Smooth muscle cell (in vitro differentiated cells): ENCODE data around the gene LHB. TPM values are rescaled to one million over a fixed set of nuclear protein-coding genes. Genes with fewer than 3 reads are reported as not detected.
"Not testable (repeated sequence)": the region's sequence is repeated elsewhere in the genome, so short reads cannot be mapped to it uniquely, and the experiment has no call there.

Experiments used
- DNase-seq: peaks from one replicate; lab custom pipeline; 2025; ENCODE audit not compliant: unreplicated experiment; lab: John Stamatoyannopoulos, UW
- H2AFZ ChIP-seq: fragments of 200-600 bp; sonication (generic); 2 replicates; pipeline ENCODE4 v1.6.0; 2016; ENCODE audit warnings: antibody characterized with exemption, low read depth, mild to moderate bottlenecking
- H3F3A ChIP-seq: fragments of 200-600 bp; sonication (generic); 2 replicates; pipeline ENCODE4 v1.6.0; 2017; ENCODE audit warnings: antibody characterized with exemption, low read depth
- H3K27ac ChIP-seq: fragments of 200-600 bp; sonication (generic); 2 replicates; pipeline ENCODE4 v1.5.1; 2016; ENCODE audit warnings: low read depth, mild to moderate bottlenecking
- H3K27me3 ChIP-seq: fragments of 200-600 bp; sonication (generic); 2 replicates; pipeline ENCODE4 v1.6.1; 2016; ENCODE audit warnings: low read depth, mild to moderate bottlenecking
- H3K36me3 ChIP-seq: fragments of 200-600 bp; sonication (generic); 2 replicates; pipeline ENCODE4 v1.5.1; 2016; ENCODE audit warnings: low read depth
- H3K4me1 ChIP-seq: fragments of 200-600 bp; sonication (generic); 2 replicates; pipeline ENCODE4 v1.5.1; 2016; ENCODE audit warnings: low read depth
- H3K4me2 ChIP-seq: fragments of 200-600 bp; sonication (generic); 2 replicates; pipeline ENCODE4 v1.6.0; 2016; ENCODE audit warnings: mild to moderate bottlenecking
- H3K4me3 ChIP-seq: fragments of 200-600 bp; sonication (generic); 2 replicates; pipeline ENCODE4 v1.5.1; 2016; ENCODE audit warnings: mild to moderate bottlenecking
- H3K79me2 ChIP-seq: fragments of 200-600 bp; sonication (generic); 2 replicates; pipeline ENCODE4 v1.6.0; 2016; ENCODE audit warnings: low read depth, mild to moderate bottlenecking
- H3K9ac ChIP-seq: fragments of 200-600 bp; sonication (generic); 2 replicates; pipeline ENCODE4 v1.6.0; 2016; ENCODE audit warnings: low read depth
- H3K9me3 ChIP-seq: fragments of 200-600 bp; sonication (generic); replicated peaks from 2 replicates; pipeline ENCODE4 v1.5.1; 2016; ENCODE audit warnings: low read depth
- H4K20me1 ChIP-seq: fragments of 200-600 bp; sonication (generic); 2 replicates; pipeline ENCODE4 v1.6.0; 2016; ENCODE audit warnings: low read depth
- WGBS: methylation state at CpG from one replicate; pipeline ENCODE4 v1.1.7; 2016; ENCODE audit warnings: low lambda C conversion rate; 5-methylcytosine and 5-hydroxymethylcytosine counted together
- polyA plus RNA-seq: library from polyadenylated mRNA; unstranded; fragments of >200 nt; fragmentation: Nextera tagmentation; extraction: Ambion mirVana; gene quantifications from 2 replicates; pipeline ENCODE4 v1.2.1, GENCODE V29; 2016
- total RNA-seq: library from RNA; depleted of rRNA; stranded (reverse); fragments of >200 nt; gene quantifications from 2 replicates; pipeline ENCODE4 v1.2.3, GENCODE V29; 2014
- TF ChIP-seq, protein P1 (sequence below): fragments of 200-600 bp; sonication (generic); IDR thresholded peaks from 2 replicates; pipeline ENCODE4 v1.5.1; 2017; ENCODE audit warnings: borderline replicate concordance, mild to moderate bottlenecking, antibody characterized with exemption; ENCODE audit not compliant: insufficient read depth, poor library complexity, severe bottlenecking

LHB gene
- total and polyA plus RNA-seq, 2 experiments from 2014 or later: not detected

DNA sequence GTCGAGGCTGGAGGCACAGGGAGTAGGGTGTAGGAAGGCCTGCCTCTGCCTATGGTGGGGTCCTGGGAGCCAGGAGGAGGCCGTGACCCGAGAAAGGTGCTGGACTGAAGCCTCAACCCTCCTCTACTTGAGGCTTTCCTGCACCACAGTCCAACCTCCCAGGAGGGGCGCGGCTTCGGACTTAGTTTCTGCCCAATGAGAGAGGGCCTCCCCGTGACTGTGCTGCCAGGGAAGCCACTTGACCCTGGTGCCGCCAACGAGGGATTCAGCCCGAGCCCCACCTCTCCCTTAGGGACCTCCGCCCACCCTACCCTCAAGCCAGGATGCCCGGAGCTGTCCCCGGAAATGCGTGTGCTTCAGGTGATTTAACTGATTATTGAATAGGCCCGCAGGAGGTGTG is 7.3 kb upstream of the LHB start, which contains the start of gene CGB3:
CGB3 (minus strand) TSS at position 101 of the 400 bp plus-strand sequence. CDS start 362 bp downstream, outside the sequence.
- H3K9ac ChIP-seq, H3K4me1 ChIP-seq, H3K4me3 ChIP-seq, H3K36me3 ChIP-seq, H4K20me1 ChIP-seq, H3K9me3 ChIP-seq, H3K27ac ChIP-seq, H3K79me2 ChIP-seq, H3F3A ChIP-seq, H2AFZ ChIP-seq, H3K27me3 ChIP-seq, H3K4me2 ChIP-seq, DNase-seq: not testable (repeated sequence)
- 79% methylated on average over 15 of the region's 15 CpGs for WGBS

DNA sequence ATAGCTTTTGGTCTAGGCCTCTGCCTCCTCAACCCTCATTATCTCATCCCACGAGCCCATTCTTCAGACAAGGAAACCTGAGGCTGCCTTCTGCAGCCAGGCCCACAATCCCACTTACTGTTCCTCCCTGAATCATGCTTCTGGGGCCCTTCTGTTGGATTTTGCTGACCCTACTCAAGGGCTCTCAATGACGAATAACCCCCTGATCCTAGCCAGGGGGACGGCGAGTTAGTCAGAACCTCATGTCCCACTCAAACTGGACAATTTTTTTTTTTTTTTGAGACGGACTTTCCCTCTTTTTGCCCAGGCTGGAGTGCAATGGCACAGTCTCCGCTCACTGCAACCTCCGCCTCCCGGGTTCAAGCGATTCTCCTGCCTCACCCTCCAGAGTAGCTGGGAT is 5.2 kb upstream of the LHB start:
- H3K4me2 ChIP-seq: no peak overlapping the region
- no peak overlapping the region for H3K27ac ChIP-seq
- H3K79me2 ChIP-seq: no peaks in the 10 kb centered on the region
- peaks cover 6% of the 10 kb centered on the region for H3K27me3 ChIP-seq
- H2AFZ ChIP-seq: no peak overlapping the region
- no peak overlapping the region for H3K4me3 ChIP-seq
- 89% methylated on average over 6 of the region's 9 CpGs for WGBS
- H3K4me1 ChIP-seq: no peaks in the 10 kb centered on the region
- no peaks in the 10 kb centered on the region for H3K36me3 ChIP-seq
- no peaks in the 10 kb centered on the region for H4K20me1 ChIP-seq
- TF ChIP-seq, protein P1, sequence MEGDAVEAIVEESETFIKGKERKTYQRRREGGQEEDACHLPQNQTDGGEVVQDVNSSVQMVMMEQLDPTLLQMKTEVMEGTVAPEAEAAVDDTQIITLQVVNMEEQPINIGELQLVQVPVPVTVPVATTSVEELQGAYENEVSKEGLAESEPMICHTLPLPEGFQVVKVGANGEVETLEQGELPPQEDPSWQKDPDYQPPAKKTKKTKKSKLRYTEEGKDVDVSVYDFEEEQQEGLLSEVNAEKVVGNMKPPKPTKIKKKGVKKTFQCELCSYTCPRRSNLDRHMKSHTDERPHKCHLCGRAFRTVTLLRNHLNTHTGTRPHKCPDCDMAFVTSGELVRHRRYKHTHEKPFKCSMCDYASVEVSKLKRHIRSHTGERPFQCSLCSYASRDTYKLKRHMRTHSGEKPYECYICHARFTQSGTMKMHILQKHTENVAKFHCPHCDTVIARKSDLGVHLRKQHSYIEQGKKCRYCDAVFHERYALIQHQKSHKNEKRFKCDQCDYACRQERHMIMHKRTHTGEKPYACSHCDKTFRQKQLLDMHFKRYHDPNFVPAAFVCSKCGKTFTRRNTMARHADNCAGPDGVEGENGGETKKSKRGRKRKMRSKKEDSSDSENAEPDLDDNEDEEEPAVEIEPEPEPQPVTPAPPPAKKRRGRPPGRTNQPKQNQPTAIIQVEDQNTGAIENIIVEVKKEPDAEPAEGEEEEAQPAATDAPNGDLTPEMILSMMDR: no peak
- no peak for DNase-seq
- H3K9me3 ChIP-seq: no peaks in the 10 kb centered on the region
- H3F3A ChIP-seq: no peaks in the 10 kb centered on the region
- H3K9ac ChIP-seq: no peak overlapping the region

DNA sequence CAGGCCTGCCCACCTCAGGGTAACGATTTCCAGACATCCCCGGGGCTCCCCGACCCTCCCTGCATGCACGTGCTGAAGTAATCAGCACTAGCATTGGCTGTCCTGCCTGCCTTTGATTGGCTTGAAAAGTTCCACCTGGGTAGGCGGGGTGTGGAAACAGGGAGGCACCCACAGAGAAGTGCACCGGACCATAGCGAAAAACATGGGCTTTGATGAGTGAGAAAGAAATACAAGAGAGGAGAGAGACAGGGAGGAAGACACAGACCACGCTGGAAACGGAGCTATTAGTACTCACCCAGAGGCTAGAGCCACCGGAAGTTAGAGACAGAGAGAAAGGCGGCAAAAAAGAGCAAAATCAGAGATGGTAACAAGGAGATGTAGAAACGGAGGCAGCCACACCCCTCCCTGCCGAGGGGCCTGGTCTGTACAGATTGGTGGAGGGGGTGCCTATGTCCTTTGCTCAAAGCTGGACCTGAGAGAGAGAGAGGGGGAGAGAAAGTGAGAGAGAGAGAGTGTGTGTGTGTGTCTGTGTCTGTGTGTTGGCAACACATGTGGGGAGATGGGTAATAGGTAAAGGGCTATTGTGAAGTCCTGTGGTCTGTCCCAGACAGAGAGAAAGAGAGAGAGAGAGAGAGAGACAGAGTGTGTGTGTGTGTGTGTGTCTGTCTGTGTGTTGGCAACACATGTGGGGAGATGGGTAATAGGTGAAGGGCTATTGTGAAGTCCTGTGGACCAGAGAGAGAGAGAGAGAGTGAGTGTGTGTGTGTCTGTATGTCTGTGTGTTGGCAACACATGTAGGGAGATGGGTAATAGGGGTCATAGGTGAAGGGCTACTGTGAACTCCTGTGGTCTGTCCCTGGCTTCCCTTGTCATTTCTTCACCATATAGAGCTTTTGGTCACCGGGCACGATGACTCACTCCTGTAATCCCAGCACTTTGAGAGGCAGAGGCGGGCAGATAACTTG is 4.3 kb upstream of the LHB start:
- TF ChIP-seq, protein P1: no peak
- Histone ChIP-seq H3K36me3 (no peaks in the 10 kb centered on the region), H3K9ac (no peak overlapping the region), H3K9me3 (no peaks in the 10 kb centered on the region), H3K4me2 (no peak overlapping the region), H3F3A (no peaks in the 10 kb centered on the region), H3K27ac (no peak overlapping the region), H3K79me2 (no peaks in the 10 kb centered on the region), H2AFZ (no peak overlapping the region), H3K4me1 (no peaks in the 10 kb centered on the region), H4K20me1 (no peaks in the 10 kb centered on the region), H3K4me3 (no peak overlapping the region), H3K27me3 (peaks cover 6% of the 10 kb centered on the region)
- WGBS: 55% methylated on average over 16 of the region's 16 CpGs
- no peak for DNase-seq

DNA sequence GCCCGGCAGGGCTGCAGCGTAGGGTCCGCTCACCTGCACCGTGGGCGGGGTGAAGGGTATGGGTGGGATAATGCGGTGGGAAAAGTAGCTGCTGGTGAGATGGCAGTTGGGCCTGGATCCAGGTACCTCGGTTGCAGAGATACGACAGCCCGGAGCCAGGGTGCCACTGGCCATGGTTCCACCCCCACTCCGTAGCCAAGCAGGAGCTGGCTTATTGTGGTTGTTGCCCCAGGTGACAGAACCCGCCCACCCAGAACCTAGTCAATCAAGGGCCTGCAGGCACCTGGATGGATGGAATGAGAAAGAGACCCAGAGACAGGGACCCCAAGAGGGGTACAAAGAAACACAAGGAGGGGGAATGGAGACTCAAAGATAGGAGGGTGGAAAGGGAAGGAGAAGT is 3.5 kb upstream of the LHB start:
- no peak overlapping the region for H3K4me2 ChIP-seq
- H3K36me3 ChIP-seq: no peaks in the 10 kb centered on the region
- no peak overlapping the region for H3K27ac ChIP-seq
- H3K9ac ChIP-seq: no peak overlapping the region
- H3K9me3 ChIP-seq: no peaks in the 10 kb centered on the region
- WGBS: 91% methylated on average over 11 of the region's 11 CpGs
- no peak for DNase-seq
- peaks cover 6% of the 10 kb centered on the region for H3K27me3 ChIP-seq
- H3F3A ChIP-seq: no peaks in the 10 kb centered on the region
- H3K79me2 ChIP-seq: no peaks in the 10 kb centered on the region
- no peaks in the 10 kb centered on the region for H4K20me1 ChIP-seq
- TF ChIP-seq, protein P1: no peak
- no peak overlapping the region for H3K4me3 ChIP-seq
- no peaks in the 10 kb centered on the region for H3K4me1 ChIP-seq
- no peak overlapping the region for H2AFZ ChIP-seq
